Stimulated activated CD4-positive, alpha-beta T cell treated with anti-CD3 and anti-CD28 coated beads, Interleukin-12 subunit alpha, Interleukin-12 subunit beta, amount 100 ng/mL, for 48 hours (primary cell): Measurements from ENCODE around the gene ATP11A.

Experiments
- DNase-seq, 3 donors: peaks; one replicate each; pipeline ENCODE4 v3.0.0-alpha.2; 2020; ENCODE audit warnings: low read depth in 2 of 3, low spot score in 1 of 3

ATP11A gene

DNA sequence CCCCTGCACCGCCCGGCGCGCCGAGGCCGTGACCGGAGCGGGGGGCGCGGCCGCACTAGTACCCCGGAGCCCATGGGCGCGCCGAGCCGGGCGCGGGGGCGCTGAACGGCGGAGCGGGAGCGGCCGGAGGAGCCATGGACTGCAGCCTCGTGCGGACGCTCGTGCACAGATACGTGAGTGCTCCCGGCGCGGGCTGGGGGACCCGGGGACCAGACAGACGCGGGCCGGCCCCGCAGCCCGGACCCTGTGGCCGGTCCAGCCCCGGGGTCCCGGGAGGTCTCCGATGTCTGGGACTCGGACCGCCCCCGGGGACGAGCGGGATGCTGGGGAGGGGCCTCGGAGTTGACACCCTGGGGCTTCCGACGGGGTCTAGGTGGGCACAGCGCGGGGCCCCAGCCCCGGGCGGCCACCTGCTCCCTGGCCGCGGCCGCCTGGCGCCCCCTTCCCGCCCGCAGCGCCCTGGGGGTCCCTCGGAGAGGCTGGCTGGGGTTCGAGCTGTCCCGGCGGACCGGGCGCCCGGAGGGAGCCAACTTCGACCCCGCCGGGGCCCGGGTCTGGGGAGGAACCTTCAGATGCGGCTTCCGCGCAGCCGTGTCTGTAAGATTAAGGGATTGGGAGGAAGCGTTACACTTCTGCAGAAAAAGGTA is 568 bp downstream of the ATP11A start:
- peak in 2 of 3 donors; percentile 12 to 13 for DNase-seq

GRCh38 chr13:112692104-112692503 is 2.3 kb downstream of the ATP11A start:
- DNase-seq, result no peak

- no peak for DNase-seq
Measured at GRCh38 chr13:112692586-112692985, 2.7 kb downstream of the ATP11A start.

DNA sequence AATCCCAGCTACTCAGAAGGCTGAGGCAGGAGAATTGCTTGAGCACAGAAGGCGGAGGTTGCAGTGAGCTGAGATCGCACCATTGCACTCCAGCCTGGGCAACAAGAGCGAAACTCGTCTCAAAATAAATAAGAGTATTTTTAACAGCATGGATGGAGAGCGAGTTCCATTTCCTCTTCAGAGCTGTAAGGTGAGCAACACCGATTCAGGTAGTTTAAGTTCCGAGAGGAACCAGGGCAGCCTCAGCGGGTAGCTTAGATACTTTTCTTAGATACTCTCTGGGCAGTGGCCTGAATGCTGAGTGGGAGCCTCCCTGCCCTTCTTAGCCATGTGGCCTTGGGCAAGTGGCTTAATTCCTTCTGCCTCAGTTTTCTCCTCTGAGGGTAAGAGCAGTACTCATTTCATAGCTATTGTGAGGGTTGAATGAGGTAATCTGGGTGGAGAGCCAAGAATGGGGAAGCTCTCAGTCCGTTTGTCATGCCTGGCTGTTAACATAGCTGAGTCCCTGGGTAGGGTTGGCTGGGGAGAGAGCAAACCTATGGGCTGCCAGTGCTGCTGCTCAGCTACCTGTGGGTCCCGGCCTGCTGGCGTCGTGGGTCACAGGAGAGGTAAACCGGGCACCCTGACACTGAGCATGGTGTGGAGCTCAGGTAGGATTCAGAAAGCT is 4.1 kb downstream of the ATP11A start:
- DNase-seq, result no peak

GRCh38 chr13:112695121-112695520 is 5.3 kb downstream of the ATP11A start:
- DNase-seq, result no peak

GRCh38 chr13:112696001-112696868 is 6.4 kb downstream of the ATP11A start:
- DNase-seq, result no peak

- no peak for DNase-seq
Measured at GRCh38 chr13:112696869-112697465, 7.1 kb downstream of the ATP11A start.

DNA sequence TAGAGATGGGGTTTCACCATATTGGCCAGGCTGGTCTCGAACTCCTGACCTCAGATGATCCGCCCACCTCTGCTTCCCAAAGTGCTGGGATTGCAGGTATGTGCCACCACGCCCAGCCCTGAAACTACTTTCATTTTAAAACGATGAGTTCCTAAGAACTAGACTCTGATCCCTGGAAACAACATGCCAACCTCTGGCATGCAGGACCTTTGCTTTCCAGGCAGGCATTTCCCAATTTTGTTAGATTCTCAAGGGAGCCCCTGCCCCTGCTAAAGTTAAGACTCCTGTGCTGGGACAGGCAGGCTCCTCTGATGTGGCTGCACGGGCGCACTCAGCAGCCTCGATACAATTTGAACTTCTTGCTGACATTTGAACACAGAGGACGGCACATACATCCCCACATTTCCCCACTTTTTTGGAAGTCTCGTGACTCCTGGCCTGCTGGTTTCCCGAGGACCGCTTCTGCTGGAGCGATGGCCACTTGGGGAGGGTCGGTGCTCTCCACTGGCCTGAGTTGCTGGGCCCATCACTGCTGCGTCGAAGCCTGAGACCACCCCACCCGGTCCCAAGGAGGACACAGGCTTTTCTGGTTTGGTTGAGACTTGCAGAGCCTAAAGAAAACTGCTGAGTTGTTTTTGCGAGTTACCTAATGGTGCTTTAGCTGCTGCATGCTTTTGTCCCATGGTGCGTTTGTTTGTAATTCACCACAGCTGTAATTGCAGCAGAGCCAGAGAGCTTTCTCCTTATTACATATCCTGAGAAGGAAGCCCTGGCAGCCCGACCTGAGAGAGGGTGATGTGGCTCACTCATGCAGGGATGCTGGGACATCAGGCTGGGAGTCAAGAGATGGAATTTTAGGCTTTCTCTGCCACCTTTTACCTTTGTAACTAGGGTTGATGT is 8.2 kb downstream of the ATP11A start:
- DNase-seq, result no peak

GRCh38 chr13:112699322-112699918 is 9.6 kb downstream of the ATP11A start:
- DNase-seq, result no peak

GRCh38 chr13:112700291-112701060 is 10.6 kb downstream of the ATP11A start:
- DNase-seq, result no peak

GRCh38 chr13:112702341-112702985 is 12.6 kb downstream of the ATP11A start:
- DNase-seq, result no peak

DNA sequence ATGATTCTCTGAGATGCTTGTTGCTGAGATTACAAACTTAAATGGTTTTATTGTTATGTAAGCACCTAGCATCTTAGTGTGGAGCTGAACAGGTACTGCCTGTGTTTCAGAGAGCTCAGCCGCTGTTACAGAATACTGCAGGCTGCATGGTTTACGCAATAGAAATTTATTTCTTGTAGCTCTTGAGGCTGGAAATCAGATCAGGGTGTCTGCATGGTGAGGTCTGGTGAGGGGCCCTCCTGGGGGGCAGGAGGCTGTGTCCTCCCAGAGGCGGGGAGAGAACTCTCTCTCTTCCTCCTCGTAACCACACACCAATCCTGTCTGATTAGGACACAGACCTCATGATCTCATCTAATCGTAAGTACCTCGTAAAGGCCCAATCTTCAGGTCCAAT is 13.1 kb downstream of the ATP11A start:
- no peak for DNase-seq

GRCh38 chr13:112703449-112704284 is 13.8 kb downstream of the ATP11A start:
- no peak for DNase-seq

DNA sequence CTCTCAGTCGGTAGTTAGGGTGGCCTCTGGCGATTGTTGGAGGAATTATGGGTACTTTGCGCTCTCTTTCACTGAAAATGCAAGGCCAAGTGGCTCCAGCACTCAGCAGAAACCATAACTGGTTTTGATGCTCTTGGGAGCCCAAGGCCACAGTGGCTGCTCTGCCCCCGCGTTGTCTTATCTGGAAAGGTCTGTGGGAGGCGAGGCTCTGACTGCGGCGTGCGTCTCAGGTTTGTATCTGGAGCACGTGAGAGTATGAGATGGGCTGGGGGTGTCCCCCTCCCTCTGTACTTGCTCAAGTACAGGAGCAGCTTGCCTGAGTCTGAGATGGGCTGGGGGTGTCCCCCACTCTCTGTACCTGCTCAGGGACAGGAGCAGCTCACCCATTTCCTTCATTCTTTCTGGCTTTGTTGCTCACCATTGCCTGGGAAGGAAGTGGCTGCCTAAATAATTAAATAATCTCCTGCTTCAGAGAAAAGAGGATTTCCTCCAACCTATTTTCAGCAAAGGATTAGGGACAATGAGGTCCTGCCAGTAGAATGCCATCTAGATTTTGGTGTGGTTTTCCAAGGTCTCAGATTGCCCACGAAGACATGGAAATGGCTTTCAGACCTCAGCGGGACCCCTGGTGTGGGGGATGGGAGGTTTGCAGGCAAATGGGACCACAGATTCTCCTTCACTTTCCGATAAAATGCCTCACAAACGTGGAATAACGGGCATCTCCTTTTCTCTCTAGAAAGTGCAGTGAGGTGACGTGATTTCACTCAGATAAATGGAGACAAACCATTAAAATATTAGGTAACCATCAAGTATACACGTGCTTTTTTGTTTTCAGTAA is 14.7 kb downstream of the ATP11A start:
- DNase-seq, result no peak

- no peak for DNase-seq
Measured at GRCh38 chr13:112705286-112705685, 15.4 kb downstream of the ATP11A start.

DNA sequence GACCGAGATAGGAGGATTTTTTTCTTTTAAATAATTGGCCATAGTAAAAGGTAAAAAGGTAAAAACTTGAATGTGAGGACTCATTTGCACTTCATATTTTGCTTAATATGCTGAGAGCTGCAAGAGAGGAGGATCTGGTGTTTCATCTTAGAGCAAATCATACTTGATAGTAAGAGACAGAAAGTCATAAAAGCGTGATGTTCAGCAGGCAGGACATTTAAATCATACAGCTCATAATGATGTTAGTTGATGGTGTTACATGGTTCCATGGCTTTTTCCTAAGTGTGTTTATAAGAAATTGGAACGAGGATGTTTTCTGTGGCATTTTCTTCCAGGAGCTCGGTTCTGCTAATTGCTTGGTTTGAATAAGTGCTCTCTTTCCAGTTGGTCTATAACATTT is 16.3 kb downstream of the ATP11A start:
- DNase-seq, result no peak

DNA sequence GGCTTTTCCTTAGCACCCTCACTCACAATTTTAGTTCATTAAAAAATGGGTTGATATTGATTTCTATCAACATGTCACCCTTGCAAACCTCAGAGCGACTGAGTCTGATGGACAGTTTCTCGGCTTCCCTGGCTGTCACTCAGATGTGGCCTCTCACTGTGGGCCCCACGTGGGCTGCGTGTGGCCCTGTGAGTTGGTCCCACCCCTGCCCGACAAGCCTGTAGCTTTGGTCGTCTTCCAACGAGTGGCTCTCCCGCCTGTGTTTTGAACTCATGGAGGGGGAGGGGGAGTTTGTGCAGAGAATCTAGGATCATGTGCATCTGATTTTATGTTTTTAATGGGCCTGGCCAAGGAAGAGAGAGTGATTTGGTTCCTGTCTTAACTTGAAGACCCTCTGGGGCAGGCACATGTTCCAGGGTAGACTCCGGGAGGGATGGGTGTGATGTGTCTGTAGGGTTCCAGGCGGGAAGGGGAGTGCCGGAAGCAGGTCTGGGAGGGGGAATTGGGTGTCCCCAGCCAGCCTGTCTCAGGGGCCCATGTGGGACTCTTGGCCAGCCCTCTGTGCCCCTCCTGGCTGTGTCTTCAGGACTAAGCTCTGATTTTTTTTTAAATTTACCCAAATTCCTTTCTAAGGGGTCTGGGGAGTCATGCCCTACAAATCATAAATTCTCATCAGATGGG is 18.9 kb downstream of the ATP11A start:
- no peak for DNase-seq
